Activated CD8-positive, alpha-beta memory T cell treated with anti-CD3 and anti-CD28 coated beads for 36 hours (primary cell): ENCODE measurements around the gene JAKMIP1. TPM values are rescaled to one million over a fixed set of nuclear protein-coding genes. Genes with fewer than 3 reads are reported as not detected.

Experiments used
- CTCF ChIA-PET: fragments of 350-600 bp; sonication (Branson Sonifier 250); formaldehyde crosslinking; loops from one replicate; lab custom pipeline; 2021; ENCODE audit warnings: antibody characterized with exemption; lab: Charles Lee
- POLR2A ChIA-PET: fragments of 350-600 bp; sonication (Branson Sonifier 250); formaldehyde crosslinking; loops from one replicate; lab custom pipeline; 2021; ENCODE audit warnings: antibody characterized with exemption; lab: Charles Lee
- total RNA-seq, 2 experiments: library from RNA; stranded (reverse); gene quantifications; one replicate each; pipeline ENCODE4 v1.2.3, GENCODE V29; 2021

The JAKMIP1 gene
- total RNA-seq, 2 experiments from 2014 or later = 12.4 to 12.5 TPM

DNA sequence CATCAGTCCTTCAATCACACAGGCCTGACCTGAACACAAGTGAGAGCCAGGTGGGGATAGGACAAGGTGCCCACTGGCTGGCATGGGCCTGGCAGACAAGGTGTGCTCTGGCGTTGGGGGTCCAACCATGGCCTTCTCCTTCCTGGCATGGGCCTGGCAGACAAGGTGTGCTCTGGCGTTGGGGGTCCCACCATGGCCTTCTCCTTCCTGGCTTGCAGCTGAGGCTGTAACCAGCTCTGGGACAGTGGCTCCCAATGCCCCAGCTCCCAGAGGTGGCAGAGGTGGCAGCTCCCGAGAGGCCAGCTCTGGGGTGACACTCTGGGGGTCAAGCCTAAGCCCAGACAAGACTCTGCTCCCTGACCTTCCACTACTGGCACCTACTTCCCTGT, 62.6 kb downstream of the JAKMIP1 start:
- CTCF ChIA-PET = no interaction called here
- POLR2A ChIA-PET = no interaction called here

DNA sequence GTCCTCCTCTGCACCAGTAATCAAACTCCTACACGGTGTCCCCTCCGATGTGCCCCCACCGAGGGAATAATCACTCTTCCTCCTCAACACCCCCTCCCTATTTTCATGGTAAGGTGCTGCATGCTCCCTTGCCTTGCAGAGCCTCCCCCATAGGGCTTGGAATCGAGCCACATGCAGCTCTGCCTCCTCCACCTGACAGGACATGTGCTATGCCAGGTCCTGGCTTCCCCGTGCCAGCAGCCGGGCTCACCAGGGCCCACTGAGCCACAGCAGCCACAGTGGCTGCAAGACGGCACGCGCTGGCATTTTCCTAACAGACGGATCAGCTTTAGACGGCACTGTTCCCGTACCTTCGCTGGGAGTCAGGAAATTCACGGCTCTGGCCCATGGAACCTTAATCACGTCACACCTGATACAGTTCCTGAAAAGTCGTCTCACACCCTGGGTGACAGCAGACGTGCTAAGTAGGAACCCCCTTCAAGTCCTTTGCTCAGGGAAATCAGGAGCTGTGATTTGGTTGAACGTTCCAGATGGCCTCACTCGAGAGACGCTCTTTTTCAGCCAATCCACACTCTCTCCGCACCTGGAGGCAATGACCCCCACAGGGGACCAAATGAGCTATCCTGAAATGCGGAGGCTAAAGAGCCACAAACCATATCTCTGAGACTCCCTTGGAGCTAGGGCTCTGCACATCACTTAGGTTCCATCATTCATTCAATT, 63.2 kb downstream of the JAKMIP1 start:
- ChIA-PET POLR2A (no interaction called here), CTCF (no interaction called here)

DNA sequence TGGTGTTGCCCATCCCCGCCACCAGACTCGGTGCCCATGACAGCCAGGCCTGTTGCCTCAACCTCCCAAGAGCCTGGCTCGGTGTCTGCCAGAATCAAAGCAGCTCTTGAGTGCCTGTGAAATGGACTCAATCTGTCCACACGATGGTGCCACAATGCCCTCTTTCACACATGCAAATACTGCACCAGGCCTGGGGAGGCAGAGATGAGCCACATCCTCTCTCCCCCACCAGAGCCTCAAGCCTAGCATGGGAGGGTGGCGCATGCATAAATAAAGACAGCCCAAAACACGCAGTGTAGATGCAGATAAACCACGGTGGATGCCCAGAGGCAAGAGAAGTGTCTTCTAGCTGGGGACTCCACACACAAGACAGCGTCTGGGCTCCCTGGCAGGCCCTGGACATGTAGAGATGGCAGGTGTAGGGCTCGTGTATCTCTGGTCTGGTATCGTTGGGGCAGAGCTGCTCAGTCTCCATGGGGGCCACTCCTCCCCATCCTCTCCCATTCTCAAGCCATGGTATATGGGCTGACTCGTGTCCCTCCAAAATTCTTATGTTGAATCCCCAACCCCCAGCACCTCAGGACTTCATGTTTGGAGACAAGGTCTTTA, 65.6 kb downstream of the JAKMIP1 start:
- ChIA-PET CTCF (interaction anchor here (0.9 to 4.5 kb wide), 8 partner anchors 16 to 197 kb away, joined by 3 to 15 read pairs (median 5); partner anchors contain the start of gene JAKMIP1), POLR2A (no interaction called here)

DNA sequence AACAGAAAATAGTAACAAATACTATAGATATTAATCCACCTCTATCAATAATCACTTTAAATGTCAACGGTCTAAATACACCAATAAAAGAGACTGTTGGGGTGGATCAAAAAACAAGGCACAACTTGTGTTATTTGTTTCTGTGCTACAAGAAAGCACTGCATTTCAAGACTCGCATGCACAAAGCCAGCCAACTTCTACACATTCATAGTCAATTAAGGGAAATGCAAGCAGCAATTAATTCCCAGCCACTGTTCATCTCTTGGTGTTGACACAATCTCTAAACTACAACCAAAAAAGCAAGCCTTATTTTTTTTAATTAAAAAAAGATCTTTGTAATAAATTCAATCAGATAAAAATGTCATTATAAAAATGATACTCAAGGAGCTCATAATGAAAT, 67.6 kb downstream of the JAKMIP1 start:
- ChIA-PET CTCF (interaction anchor here (2.5 to 4.5 kb wide), 2 partner anchors 118 to 194 kb away, joined by 13 to 15 read pairs; no protein-coding TSS in a partner anchor), POLR2A (no interaction called here)

DNA sequence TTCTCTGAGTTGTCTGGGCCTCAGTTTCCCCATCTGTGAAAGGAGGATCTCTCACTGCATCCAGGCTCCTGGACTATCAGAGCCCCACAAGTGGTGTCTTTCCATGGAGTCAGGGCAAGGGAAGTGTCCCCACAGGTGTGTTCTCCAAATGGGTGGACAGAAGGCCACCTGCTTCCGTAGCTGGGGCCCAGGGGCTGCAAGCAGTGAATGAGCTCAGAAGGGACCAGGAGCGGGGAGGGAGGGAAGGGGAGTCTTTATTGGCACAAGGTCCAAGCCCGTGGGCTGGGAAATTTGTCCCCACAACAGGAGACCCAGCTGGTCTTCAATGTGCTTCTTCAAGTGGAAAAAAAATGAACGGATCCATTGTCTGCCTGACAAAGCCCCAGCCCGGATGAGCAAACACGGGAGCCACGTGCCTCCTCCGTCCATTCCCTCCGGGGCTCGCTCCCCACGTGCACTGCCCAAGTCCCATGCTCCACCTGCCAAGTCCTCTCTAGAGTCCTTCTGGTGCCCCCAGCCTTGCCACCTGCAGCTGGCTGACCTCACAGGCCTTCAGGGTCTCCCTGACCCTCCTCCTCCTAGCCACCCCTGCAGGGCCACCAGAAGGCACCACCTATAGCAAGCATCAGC, 72.0 kb downstream of the JAKMIP1 start:
- ChIA-PET POLR2A (no interaction called here), CTCF (no interaction called here)

DNA sequence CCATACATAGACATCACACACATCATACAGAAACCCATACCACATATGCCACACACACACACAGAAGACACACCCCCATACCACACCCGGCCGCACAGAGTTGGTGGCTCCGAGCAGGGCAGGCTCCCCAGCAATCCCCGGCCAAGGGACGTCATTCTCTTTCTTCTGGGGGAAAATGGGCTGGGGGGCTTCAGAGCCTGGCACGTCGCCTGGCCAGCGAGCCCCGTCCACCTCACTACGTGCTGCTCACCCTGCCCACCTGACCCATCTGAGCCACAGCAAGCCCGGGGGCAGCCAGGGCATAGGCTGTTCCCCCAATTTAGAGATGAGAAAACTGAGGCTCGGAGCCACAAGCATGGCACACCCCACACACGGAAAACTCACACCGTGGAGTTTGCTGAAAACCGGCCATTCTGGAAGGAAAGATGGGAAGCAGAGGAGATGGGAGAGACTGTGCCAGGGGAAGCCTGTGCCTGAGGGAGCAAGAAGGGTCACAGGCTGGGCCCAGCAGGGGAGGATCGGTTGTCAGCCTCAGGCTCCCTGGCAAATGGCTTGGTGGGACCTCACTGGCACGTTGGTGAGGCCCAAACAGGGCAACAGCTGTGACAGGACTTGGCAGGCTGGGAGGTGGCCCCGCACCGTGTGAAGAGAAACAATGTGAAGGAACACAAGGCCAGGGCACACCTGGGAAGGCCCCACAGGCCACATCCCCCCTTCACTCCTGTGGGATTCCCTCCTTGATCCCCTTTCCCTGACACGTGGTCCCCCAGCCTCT, 73.2 kb downstream of the JAKMIP1 start:
- ChIA-PET POLR2A (no interaction called here), CTCF (no interaction called here)

DNA sequence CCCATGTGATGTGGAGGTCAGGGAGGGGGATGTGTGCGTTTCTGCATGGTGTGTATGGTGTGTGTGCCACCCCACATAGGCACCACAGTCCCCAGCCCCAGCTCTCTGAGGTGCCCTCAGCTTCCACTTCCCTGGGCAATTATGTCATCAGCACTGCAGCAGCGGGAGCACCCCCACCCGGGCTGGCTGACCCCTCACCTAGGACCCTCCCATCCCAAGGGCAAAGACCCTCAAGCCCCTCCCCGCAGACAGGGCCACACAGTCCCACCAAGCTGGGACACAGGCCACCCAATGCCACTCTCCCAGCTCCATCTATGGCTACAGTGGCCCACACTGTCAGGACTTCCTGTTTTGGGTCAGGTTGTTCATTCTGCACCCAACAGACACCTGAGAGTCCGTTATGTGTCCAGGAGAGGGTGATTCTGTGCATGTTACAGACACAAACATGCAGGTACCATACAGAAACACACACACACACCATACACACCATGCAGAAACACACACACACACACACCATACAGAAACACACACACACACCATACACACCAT, 75.2 kb downstream of the JAKMIP1 start:
- POLR2A ChIA-PET = no interaction called here
- CTCF ChIA-PET = no interaction called here

DNA sequence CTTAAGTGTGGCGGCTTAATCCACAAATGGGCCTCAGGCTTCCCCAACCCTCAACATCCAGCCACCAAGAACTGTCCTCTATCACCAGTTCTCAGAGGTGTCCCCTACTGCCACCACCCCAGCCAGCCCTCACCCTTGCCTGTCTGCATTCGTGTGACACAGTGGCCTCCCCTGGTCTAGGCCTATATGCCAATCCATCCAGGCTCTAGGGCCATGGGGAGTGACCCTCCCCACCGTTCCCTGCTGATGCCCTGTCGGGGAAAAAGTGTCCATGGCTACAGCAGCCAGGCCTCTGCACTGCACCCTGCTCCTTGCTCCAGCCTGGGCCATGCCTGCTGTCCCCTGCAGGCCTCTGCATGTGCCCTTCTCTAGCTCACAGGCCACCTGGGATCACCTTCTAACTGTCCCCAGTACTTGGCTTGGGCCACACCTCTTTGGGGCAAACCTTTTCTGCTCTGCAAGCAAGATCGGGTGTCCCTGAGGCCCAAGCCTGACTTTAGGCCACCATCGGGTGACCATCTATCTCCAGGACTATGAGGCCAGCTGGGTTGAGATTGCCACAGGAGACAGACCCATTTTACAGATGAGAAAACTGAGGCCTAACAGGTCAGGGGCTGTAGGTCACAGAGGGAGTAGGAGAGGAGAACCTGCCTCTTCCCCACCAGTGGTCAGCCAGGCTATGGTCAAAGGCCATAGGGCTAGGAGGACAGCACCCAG, 75.8 kb downstream of the JAKMIP1 start:
- ChIA-PET POLR2A (no interaction called here), CTCF (no interaction called here)

DNA sequence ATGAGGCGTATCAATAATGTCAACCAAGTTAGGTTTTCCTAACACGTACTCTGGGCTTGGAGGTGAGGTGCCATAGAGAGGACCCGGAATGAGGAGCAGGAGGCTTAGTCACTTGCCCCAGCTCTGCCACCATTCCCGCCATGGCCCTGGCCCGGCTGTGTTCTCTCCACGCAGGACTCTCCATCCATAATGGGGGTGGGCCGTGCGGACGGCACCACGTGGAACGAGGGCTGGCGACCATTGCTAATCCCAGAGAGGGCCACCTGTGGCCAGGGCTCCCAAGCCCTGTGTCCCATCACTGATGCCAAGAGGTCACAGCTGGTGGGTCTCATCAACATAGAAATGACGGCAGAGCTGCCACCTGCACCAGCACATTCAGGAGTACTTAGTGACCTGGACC, 76.4 kb downstream of the JAKMIP1 start:
- ChIA-PET CTCF (no interaction called here), POLR2A (no interaction called here)

DNA sequence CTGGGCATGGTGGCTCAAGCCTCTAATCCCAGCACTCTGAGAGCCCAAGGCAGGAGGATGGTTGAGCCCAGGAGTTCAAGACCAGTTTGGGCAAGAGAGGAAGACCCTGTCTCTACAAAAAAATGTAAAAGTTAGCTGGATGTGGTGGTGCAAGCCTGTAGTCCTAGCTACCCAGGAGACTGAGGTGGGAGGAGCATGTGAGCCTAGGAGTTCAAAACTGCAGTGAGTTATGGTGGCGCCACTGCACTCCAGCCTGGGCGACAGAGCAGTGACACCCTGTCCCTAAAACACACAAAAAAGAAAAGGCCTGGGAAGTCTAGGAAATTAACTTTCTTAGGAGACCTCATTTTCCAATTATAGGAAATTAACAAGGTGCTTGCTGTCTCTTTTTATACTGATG, 76.8 kb downstream of the JAKMIP1 start:
- POLR2A ChIA-PET = no interaction called here
- CTCF ChIA-PET = no interaction called here

DNA sequence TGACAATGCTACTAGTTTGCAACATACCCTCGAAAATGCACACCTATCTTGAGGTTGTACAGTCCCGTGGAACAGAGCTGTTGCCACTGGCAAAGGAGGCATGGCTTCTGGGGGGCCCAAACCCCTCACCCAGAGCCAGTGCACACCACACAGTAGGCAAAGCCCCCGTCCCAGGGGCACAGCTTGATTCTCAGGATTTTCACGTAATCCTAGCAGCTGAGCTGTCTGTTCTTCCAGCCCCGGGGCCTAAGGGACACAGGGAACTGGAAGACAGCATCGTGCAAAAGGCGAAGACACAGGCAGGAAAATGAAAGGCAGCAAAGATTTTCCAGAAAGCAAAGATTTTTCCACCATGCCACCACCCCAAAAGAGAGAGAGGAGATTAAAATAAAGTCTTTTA, 77.2 kb downstream of the JAKMIP1 start:
- POLR2A ChIA-PET = no interaction called here
- CTCF ChIA-PET = no interaction called here

DNA sequence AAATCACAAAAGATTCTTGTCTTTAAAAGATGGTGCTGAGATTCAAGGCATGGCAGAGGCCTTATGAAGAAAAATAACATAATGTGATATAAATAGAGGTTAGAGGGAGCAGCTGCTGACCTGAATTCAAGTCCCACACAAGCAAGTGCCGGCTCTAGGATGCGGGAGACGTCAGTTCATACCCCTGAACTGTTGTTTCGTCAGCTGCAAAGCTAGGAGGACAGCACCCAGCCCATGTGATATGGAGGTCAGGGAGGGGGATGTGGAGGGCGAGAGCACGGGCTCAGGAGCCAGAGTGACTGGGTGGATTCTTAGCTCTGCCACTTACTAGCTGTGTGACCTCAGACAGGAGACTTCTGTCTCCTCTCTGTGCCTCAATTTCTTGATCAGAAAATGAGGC, 77.9 kb downstream of the JAKMIP1 start:
- CTCF ChIA-PET = no interaction called here

DNA sequence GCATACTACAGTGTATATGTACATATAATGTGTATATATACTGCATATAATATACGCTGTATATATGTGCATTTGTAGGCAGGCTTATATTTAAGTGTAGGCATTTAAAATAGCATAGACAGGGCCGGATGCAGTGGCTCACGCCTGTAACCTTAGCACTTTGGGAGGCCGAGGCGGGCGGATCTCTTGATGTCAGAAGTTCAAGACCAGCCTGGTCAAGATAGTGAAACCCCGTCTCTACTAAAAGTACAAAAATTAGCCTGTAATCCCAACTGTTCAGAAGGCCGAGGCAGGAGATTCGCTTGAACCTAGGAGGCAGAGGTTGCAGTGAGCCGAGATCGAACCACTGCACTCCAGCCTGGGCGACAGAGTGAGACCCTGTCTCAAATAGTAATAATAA, 78.4 kb downstream of the JAKMIP1 start:
- ChIA-PET CTCF (interaction anchor here (0.5 kb wide), 1 partner anchor 138 kb away, joined by 4 read pairs; no protein-coding TSS in a partner anchor), POLR2A (no interaction called here)

More for the DNA sequence above, 77.9 kb downstream of the JAKMIP1 start:
- POLR2A ChIA-PET = no interaction called here

DNA sequence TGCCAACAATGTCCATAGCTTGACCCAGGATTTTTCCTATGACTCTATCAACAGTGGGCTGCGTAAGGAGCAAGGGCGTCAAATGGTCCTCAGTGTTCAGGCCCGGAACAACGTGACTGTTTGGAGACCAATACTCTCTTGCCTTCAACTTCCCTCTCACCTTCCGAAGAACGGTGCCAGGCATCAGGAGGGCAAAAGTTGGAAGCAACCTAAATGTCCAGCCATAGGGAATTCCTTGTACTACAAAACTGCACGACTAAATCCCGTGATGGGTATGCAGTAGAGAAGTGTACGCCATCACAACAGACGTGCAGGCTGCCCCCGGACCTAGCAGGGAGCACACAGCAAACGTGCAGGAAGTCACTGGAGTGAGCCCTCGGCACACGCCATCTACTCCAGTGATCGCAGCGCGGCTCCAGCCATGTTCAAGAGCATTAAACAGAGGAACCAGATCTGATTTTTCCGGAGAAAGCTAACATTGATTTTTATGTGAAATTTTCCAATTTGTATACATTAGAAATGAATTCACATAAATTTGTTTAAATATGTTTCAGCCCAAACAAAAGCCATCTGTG, 79.0 kb downstream of the JAKMIP1 start:
- CTCF ChIA-PET = no interaction called here
- POLR2A ChIA-PET = no interaction called here

DNA sequence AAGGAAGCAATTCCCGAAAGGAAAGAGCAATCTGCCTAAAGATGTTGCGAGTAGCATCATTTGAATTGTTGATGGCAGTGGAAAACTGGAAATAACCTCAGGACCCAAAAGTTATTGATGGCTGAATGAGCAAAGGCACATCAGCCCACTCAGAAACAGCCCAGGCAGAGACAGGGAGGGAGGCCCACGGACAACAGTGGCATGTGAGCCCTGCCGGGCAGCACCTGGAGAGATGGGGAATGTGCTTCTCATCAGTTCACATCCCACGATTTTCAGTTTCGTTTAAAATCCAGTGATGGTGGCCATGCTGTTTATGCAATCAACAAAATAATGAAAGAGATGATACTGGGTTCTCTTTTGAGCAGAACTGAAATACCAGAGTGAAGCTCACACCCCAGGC, 80.0 kb downstream of the JAKMIP1 start:
- ChIA-PET POLR2A (no interaction called here), CTCF (no interaction called here)

DNA sequence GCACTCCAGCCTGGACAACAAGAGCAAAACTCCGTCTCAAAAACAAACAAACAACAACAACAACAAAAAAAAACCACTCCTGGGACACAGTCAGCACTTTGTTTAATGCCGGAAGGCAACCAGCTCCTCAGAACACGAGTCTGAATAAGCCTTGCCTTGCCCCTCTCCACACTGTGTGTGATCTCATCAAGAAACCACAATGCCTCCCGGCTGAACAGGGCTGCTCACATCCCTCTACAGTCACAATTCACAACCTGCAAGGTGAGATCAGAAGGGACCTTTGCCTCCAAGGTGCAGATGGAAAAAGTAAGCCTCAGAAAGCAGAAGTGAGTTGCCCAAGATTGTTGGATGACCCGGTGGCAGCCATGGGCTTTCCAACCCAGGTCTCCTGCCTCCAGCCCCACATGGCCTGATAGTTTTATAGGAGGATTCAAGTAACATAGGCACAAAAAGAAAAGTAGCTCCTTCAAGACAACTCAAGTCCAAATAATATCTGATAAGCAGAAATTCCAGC, 80.8 kb downstream of the JAKMIP1 start:
- ChIA-PET CTCF (no interaction called here), POLR2A (no interaction called here)

DNA sequence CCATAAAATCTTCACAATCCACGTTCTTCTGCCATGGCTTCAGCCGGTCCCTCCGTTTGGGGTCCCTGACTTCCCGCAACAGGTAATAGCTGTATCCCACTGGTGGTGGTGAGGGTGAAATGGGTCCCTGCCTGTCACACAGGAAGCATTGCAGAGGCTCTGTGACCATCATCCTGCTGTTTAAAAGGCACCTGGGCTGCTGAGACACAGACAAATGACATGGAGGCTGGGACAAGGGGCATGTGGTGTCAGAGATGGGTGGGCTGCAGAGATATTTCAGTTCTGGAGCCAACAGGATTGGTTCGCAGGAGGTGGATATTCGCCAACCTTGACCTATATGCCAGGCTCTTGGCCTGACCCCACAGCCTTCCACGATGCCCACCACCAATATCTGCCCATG, 82.1 kb downstream of the JAKMIP1 start:
- POLR2A ChIA-PET = no interaction called here
- CTCF ChIA-PET = no interaction called here

DNA sequence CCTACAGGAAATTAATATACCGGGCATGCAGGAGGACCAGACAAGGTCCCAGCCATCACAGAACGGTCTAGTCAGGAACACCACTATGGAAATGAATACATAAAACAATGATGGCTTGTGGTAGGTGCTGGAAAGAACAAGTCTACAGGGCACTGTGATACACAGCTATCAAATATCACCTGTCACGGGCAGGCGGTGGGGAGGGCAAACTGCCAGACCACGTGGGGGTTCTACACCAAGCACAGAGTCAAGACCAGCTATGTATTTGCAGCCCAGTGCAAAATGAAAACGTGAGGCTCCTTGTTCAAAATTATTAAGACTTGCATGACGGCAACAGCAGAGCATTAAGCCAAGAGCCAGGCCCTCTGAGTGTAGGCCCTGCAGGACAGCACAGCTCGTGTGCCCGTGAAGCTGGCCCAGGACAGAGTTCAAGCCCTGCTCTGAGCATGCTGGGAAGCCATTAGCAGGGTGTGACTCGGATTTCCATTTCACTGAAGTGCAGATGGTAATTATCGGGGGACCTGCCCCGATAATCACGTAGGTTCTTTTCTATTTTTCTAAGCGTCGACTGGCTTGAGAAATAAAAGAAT, 83.6 kb downstream of the JAKMIP1 start:
- CTCF ChIA-PET = no interaction called here
- POLR2A ChIA-PET = no interaction called here
